RPMI7951 (cell line): Measurements from ENCODE around the gene EEF2K. TPM values are rescaled to one million over a fixed set of nuclear protein-coding genes. Genes with fewer than 3 reads are reported as not detected.
"Not testable (repeated sequence)": the region's sequence is repeated elsewhere in the genome, so short reads cannot be mapped to it uniquely, and the experiment has no call there.

ENCODE experiments used
- DNase-seq: peaks from one replicate; pipeline ENCODE4 v3.0.0-alpha.2; 2012; ENCODE audit warnings: low read depth
- total RNA-seq: library from RNA; depleted of rRNA; stranded (reverse); fragments of >200 nt; shearing (Covaris generic); gene quantifications from 2 replicates; pipeline ENCODE4 v1.2.3, GENCODE V29; 2014

The EEF2K gene
- total RNA-seq, 1 experiment from 2014 or later, result 15.7 TPM

- DNase-seq, result peak; percentile 43
Observed at GRCh38 chr16:22189473-22190080, 16.5 kb upstream of the EEF2K start.

- no peak for DNase-seq
Observed at GRCh38 chr16:22190081-22190775, 15.8 kb upstream of the EEF2K start.

DNA sequence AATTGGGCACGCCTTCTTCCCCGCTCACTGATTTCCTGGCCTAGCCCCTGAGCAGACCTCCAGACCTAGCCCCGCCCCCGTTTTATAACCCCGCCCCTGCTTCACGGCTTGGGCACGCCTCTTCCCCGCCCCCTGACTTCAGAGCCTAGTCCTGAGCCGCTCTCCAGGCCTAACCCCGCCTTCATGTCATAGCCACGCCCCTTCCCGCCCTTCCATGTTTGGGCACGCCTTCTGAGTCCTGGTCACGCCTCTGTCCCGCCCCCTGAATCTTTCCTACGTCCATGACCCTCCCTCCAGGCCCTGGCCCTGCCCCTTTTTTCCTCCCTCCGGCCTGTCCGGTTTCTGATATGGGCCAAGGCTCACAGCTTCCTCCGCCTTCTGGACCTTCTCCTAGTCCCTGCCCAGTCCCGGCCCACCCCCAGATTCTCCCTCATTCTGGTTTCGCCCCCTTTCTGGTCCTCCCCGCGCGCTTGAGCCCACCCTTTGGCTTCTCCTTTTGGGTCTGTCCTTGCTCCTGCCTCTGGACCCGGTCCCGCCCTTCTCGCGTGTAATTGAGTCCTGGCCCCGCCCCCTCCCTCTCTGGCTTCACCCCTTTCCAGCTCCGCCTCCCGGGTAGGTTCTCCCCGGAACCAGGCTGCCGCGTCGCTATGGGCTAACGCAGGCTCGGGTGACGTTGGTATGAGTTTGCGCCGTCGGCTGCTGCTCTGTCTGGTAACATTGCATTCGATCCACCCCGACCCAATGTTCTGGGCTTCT, 15.1 kb upstream of the EEF2K start:
- peak; percentile 95 for DNase-seq

DNA sequence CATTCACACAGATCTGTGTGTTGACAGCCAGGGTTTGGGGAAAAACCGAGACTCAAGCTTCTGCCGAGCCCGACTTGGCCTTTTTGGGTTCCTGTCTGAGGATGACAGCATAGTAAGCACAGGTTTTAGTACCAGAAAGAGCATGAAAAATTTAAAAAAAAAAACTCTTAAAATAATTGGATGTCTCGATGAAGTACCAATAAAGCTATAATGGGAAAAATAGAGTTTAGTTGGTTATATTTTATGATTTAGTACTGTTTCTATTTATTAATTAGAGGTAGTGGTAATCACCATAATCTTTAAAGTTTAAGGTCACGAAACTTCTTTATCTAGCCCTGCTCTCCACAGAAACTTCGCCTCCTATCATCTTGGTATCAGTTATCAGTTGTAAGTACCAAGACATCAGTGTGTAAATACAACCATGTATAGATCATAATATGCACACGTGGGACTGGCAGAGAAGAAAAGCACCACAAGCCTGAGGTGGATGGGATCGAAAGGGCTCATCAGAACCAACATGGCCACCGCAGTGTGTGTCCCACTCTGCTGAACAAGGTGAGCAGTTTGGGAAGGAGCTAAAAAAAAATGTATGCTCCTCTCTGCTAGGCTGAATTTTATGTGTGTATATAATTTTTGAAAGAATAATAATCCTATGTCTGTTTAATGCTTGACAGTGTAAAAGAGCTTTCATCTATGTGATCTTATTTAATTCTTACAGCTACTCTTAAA, 14.4 kb upstream of the EEF2K start:
- no peak for DNase-seq

- DNase-seq, result peak; percentile 95
Observed at GRCh38 chr16:22192261-22193062, 13.6 kb upstream of the EEF2K start.

- no peak for DNase-seq
Observed at GRCh38 chr16:22193063-22193411, 13.0 kb upstream of the EEF2K start.

- DNase-seq, result no peak
Observed at GRCh38 chr16:22194707-22195444, 11.2 kb upstream of the EEF2K start.

GRCh38 chr16:22195445-22195694, 10.7 kb upstream of the EEF2K start:
- no peak for DNase-seq

DNA sequence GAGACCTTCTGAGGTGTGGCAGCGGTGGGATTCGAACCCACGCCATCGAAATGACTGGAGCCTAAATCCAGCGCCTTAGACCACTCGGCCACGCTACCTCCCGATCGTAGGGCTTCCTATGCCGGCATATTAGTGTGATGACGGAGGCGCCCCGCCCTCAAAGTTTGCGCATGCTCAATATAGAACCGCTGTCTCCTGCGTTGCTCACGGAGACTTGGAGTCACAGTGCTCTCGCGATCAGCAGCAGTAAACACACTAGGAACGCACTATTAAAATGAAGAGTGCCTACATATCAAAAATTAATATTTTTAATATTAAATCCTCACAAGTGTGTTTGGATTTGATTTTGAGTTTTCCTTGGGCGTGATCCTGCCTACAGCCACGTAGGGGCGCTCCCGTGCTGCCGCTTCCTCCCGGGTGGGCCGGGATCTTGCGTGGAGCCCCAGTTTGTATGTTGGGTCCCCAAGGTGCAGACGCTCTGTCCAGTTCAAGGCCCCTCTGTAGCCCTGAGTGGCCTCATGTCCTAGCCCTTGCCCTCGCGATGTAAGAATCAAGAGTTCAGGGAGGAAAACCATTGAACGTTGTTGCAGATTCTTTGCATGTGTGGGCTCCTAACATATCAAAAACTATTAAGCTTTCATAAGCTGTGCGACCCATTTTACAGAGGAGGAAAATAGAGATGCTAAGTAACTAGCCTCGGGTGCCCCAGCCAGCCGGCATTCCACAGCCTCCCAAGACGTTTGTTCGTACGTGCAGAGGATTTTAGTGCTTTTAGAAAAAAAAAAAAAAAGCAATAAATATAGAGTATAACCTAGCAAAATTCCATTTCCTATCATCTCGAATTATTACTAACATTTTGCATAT, 10.2 kb upstream of the EEF2K start:
- peak; percentile 80 for DNase-seq

GRCh38 chr16:22196559-22197168, 9.4 kb upstream of the EEF2K start:
- DNase-seq, result not testable (repeated sequence)

- DNase-seq, result no peak
Observed at GRCh38 chr16:22198547-22199293, 7.4 kb upstream of the EEF2K start.

GRCh38 chr16:22202261-22202637, 3.8 kb upstream of the EEF2K start:
- no peak for DNase-seq

DNA sequence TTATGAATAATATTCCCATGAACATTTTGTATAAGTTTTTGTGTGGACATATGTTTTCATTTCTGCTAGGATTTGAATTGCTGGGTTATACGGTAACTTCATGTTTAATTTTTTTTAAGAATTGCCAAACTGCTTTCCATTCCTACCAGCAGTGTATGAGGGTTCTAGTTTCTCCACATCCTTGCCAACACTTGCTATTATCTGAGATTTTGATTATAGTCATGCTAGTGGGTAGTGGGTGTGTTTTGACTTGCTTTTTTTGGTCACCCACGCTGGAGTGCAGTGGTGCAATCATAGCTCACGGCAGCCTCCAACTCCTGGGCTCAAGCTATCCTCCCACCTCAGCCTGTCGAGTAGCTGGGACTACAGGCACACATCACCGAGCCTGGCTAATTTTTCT, 3.0 kb upstream of the EEF2K start:
- no peak for DNase-seq

DNA sequence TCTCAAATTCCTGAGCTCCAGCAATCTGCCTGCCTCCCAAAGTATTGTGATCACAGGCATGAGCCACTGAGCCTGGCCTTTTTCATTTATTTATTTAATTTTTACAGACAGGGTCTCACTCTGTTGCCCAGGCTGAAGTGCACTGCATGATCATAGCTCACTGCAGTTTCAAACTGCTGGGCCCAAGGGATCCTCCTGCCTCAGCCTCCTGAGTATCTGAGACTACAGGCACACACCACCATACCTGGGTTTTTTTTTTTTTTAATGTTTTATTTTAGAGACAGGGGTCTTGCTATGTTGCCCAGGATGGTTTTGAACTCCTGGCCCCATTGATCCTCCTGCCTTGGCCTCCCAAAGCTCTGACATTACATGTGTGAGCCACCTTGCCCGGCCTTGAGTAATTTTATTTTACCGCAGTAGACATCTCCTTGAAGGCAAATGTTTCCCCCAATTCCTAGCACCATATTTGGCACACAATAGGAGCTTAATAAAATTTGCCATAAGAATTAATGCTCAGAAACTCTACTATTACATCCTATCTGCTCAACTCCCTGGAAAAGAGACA, 1.9 kb upstream of the EEF2K start:
- DNase-seq, result no peak

- DNase-seq, result no peak
Observed at GRCh38 chr16:22205577-22206012, 483 bp upstream of the EEF2K start.

DNA sequence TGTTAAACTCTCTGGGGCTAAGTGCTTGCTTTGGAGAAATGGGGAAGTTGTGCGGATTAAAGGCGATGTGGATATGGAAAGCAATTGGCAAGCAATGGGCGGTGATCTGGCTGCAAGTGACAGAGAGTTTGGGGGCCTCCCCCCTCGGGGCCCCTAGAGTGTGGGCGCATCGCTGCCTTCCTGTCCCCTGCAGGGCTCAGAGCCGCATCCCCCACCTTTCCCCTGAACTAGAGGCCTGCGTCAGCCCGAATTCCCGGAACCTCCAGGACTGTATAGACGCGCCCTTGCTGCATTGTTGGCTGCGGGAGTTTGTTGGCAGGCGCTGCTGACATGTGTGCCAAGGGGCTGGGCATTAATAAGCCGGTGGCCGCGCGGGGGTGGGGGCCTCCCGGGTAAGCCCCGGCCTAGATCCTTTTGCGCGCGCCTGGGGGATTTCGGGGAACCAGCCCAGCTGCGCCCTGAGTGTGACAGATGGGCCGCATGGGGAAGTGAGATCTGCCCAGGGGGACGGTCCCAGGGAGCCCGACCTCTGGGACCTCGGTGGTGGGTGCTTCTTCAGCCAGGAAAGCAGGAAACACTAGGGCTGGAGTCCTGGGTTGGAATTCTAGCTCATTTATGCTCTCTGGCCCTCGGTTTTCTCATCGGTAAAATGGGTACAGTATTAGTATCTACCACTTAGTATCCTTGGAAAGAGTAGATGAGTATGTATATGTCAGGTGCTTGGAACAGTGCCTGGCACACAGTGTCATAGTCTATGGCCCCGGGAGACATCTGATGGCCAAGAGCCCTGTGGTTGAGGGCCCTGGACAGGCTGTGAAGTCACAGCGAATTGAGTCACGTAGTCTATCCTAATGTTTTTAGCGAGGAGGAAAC, 1.0 kb downstream of the EEF2K start:
- DNase-seq, result peak; percentile 76

DNA sequence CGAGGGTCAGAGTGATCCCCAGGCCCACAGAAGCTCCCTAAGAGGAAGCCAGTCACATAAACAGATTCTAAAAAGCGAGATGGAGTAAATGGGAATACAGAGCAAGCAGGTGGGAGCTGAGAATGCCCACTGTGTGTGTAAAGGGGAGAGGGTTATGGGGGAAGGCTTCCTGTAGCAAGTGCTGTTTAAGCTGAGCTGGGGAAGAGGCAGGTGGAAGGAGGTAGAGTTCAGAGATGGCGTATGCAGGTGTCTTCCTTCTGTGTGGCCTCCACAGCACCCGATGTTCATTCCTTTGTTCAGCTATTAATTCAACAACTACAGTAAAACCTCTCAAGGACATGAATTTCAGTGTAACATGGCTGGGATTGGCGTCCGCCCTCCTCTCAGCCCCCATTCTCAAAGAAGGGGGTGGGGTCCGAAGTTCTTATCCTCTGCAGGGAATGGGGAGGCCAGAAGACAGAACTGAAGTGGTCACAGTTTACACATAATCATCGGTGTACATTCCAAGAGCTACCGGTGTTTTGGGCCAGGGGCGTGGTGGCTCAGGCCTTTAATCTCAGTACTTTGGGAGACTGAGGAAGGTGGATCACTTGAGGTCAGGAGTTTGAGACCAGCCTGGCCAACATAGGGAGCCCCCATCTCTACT, 1.8 kb downstream of the EEF2K start:
- DNase-seq, result no peak
